Type B pancreatic cell (in vitro differentiated cells): ENCODE results near the gene CUX1. TPM values are rescaled to one million over a fixed set of nuclear protein-coding genes. Genes with fewer than 3 reads are reported as not detected.
"Not testable (repeated sequence)": the region's sequence is repeated elsewhere in the genome, so short reads cannot be mapped to it uniquely, and the experiment has no call there.

Source experiments
- DNase-seq: peaks from one replicate; pipeline ENCODE4 v3.0.0; 2021; ENCODE audit warnings: mixed read lengths; ENCODE audit not compliant: unreplicated experiment; ENCODE audit errors: extremely low spot score
- H3K27ac Mint-ChIP-seq: 2 replicates; pipeline ENCODE4 v1.8.0; 2021; ENCODE audit warnings: mild to moderate bottlenecking, mixed read lengths
- H3K27me3 Mint-ChIP-seq: 2 replicates; pipeline ENCODE4 v1.8.0; 2021; ENCODE audit warnings: mixed read lengths
- H3K36me3 Mint-ChIP-seq: 2 replicates; pipeline ENCODE4 v1.8.0; 2021; ENCODE audit warnings: mixed read lengths
- H3K4me1 Mint-ChIP-seq: one replicate; pipeline ENCODE4 v1.8.0; 2021; ENCODE audit warnings: mixed read lengths; ENCODE audit not compliant: unreplicated experiment
- H3K4me3 Mint-ChIP-seq: 2 replicates; pipeline ENCODE4 v1.8.0; 2021; ENCODE audit warnings: mild to moderate bottlenecking, mixed read lengths
- H3K9me3 Mint-ChIP-seq: 2 replicates; pipeline ENCODE4 v1.8.0; 2021; ENCODE audit warnings: mixed read lengths
- CTCF ChIP-seq: fragments of 200-600 bp; sonication (generic); conservative IDR thresholded peaks from 2 replicates; pipeline ENCODE4 v1.5.0; 2021; ENCODE audit warnings: antibody characterized with exemption, mild to moderate bottlenecking
- total RNA-seq: library from RNA; stranded (reverse); gene quantifications from 2 replicates; pipeline ENCODE4 v1.2.1, GENCODE V29; 2021; ENCODE audit warnings: low replicate concordance

Gene CUX1
- total RNA-seq, 1 donor from 2014 or later = 76.4 TPM

GRCh38 chr7:102227371-102227770, 409.9 kb downstream of the CUX1 start:
- no peaks in the 10 kb centered on the region for H3K9me3 Mint-ChIP-seq
- H3K36me3 Mint-ChIP-seq = no peaks in the 10 kb centered on the region
- no peaks in the 10 kb centered on the region for H3K4me1 Mint-ChIP-seq
- H3K27me3 Mint-ChIP-seq = no peaks in the 10 kb centered on the region
- no peak for TF ChIP-seq CTCF
- no peak overlapping the region for H3K27ac Mint-ChIP-seq
- H3K4me3 Mint-ChIP-seq = no peak overlapping the region
- no peak for DNase-seq

GRCh38 chr7:102228935-102229334, 411.5 kb downstream of the CUX1 start:
- no peak overlapping the region for H3K27ac Mint-ChIP-seq
- no peak for DNase-seq
- H3K27me3 Mint-ChIP-seq = no peaks in the 10 kb centered on the region
- H3K4me3 Mint-ChIP-seq = no peak overlapping the region
- H3K4me1 Mint-ChIP-seq = no peaks in the 10 kb centered on the region
- no peaks in the 10 kb centered on the region for H3K9me3 Mint-ChIP-seq
- no peaks in the 10 kb centered on the region for H3K36me3 Mint-ChIP-seq
- TF ChIP-seq CTCF = no peak

GRCh38 chr7:102230162-102230561, 412.7 kb downstream of the CUX1 start:
- not testable (repeated sequence) for H3K9me3 Mint-ChIP-seq, H3K4me3 Mint-ChIP-seq, DNase-seq, H3K4me1 Mint-ChIP-seq, H3K27ac Mint-ChIP-seq, H3K36me3 Mint-ChIP-seq, H3K27me3 Mint-ChIP-seq

- no peaks in the 10 kb centered on the region for H3K4me1 Mint-ChIP-seq
- no peaks in the 10 kb centered on the region for H3K9me3 Mint-ChIP-seq
- no peaks in the 10 kb centered on the region for H3K36me3 Mint-ChIP-seq
- no peaks in the 10 kb centered on the region for H3K27me3 Mint-ChIP-seq
- no peak for DNase-seq
- no peak overlapping the region for H3K4me3 Mint-ChIP-seq
- no peak for TF ChIP-seq CTCF
- H3K27ac Mint-ChIP-seq = no peak overlapping the region
Observed at GRCh38 chr7:102230593-102230992, 413.2 kb downstream of the CUX1 start.

- Mint-ChIP-seq H3K4me3 (no peak overlapping the region), H3K4me1 (peaks cover 8% of the 10 kb centered on the region), H3K27me3 (no peaks in the 10 kb centered on the region), H3K27ac (no peak overlapping the region), H3K9me3 (no peaks in the 10 kb centered on the region), H3K36me3 (no peaks in the 10 kb centered on the region)
- no peak for DNase-seq
- no peak for TF ChIP-seq CTCF
Observed at GRCh38 chr7:102232611-102233286, 415.3 kb downstream of the CUX1 start.

- H3K27ac Mint-ChIP-seq = no peak overlapping the region
- DNase-seq = no peak
- no peak overlapping the region for H3K4me3 Mint-ChIP-seq
- no peaks in the 10 kb centered on the region for H3K36me3 Mint-ChIP-seq
- H3K9me3 Mint-ChIP-seq = no peaks in the 10 kb centered on the region
- H3K4me1 Mint-ChIP-seq = peaks cover 8% of the 10 kb centered on the region
- no peaks in the 10 kb centered on the region for H3K27me3 Mint-ChIP-seq
- TF ChIP-seq CTCF = no peak
Observed at GRCh38 chr7:102234131-102234530, 416.7 kb downstream of the CUX1 start.
